Loucy (cell line): ENCODE results near the gene ZBED4.

Source experiments
- H2AFZ ChIP-seq: fragments of 200-600 bp; sonication (generic); 2 replicates; pipeline ENCODE4 v1.6.0; 2016; ENCODE audit warnings: antibody characterized with exemption, mild to moderate bottlenecking, low read length, moderate library complexity
- H3F3A ChIP-seq: fragments of 200-600 bp; 2 replicates; pipeline ENCODE4 v1.6.0; 2016; ENCODE audit warnings: antibody characterized with exemption, low read depth, mild to moderate bottlenecking
- H3K27me3 ChIP-seq: fragments of 200-600 bp; sonication (generic); 2 replicates; pipeline ENCODE4 v1.6.1; 2014; ENCODE audit warnings: low read length, mild to moderate bottlenecking; ENCODE audit not compliant: insufficient read depth, poor library complexity, severe bottlenecking
- H3K36me3 ChIP-seq: fragments of 200-600 bp; sonication (generic); 2 replicates; pipeline ENCODE4 v1.6.1; 2016; ENCODE audit warnings: low read length; ENCODE audit not compliant: insufficient read depth
- H3K4me1 ChIP-seq: fragments of 200-600 bp; sonication (generic); 2 replicates; pipeline ENCODE4 v1.5.1; 2014; ENCODE audit warnings: low read length, mild to moderate bottlenecking; ENCODE audit not compliant: insufficient read depth, poor library complexity, severe bottlenecking
- H3K4me2 ChIP-seq: fragments of 200-600 bp; sonication (generic); 2 replicates; pipeline ENCODE4 v1.6.0; 2014; ENCODE audit warnings: antibody characterized with exemption, low read length, low read depth, mild to moderate bottlenecking; ENCODE audit not compliant: poor library complexity, severe bottlenecking
- H3K4me3 ChIP-seq: fragments of 200-600 bp; sonication (generic); 2 replicates; pipeline ENCODE4 v1.5.1; 2014; ENCODE audit warnings: low read length, mild to moderate bottlenecking, mixed read lengths; ENCODE audit not compliant: poor library complexity, severe bottlenecking
- H3K79me2 ChIP-seq: fragments of 200-600 bp; sonication (generic); 2 replicates; pipeline ENCODE4 v1.6.1; 2014; ENCODE audit warnings: low read length; ENCODE audit not compliant: insufficient read depth
- H3K9ac ChIP-seq: fragments of 200-600 bp; sonication (generic); 2 replicates; pipeline ENCODE4 v1.6.0; 2014; ENCODE audit warnings: mild to moderate bottlenecking, low read depth, low read length, moderate library complexity; ENCODE audit not compliant: poor library complexity, severe bottlenecking
- H3K9me2 ChIP-seq: fragments of 200-600 bp; sonication (generic); replicated peaks from 2 replicates; pipeline ENCODE4 v1.6.1; 2016; ENCODE audit warnings: low read depth, low read length, mixed read lengths
- H3K9me3 ChIP-seq: fragments of 200-600 bp; sonication (generic); 2 replicates; pipeline ENCODE4 v1.6.1; 2014; ENCODE audit warnings: mild to moderate bottlenecking, antibody characterized with exemption, low read length, low read depth; ENCODE audit not compliant: insufficient read depth
- H4K20me1 ChIP-seq: fragments of 200-600 bp; sonication (generic); 2 replicates; pipeline ENCODE4 v1.6.0; 2014; ENCODE audit warnings: antibody characterized with exemption, low read length, mild to moderate bottlenecking; ENCODE audit not compliant: insufficient read depth, poor library complexity, severe bottlenecking
- EZH2phosphoT487 ChIP-seq: fragments of 200-600 bp; IDR thresholded peaks from 2 replicates; pipeline ENCODE4 v1.6.1; 2018; ENCODE audit warnings: antibody characterized with exemption, mild to moderate bottlenecking, moderate library complexity, borderline replicate concordance
- TF ChIP-seq, protein P1 (sequence below): fragments of 200-600 bp; sonication (generic); conservative IDR thresholded peaks from 2 replicates; pipeline ENCODE4 v1.5.1; 2014; ENCODE audit warnings: mild to moderate bottlenecking, antibody characterized with exemption, low read length

The ZBED4 gene

DNA sequence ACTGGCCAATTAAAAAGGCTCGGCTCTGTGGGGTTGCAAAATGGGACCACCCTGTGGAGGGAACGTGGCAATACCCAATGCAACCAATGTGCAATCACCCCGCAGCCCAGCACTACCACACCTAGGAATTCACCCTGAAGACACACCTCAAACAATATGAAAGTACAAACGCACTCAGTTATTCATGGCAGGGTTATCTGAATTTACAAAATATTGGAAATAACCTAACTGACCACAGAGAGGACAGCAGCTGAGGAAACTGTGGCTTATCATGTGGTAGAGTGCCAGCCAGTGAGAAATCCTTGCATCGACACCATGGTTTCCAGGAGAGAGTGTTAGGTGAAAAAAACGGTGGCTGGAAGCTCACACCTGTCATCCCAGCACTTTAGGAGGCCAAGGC lies 45.9 kb downstream of the ZBED4 start:
- no peak overlapping the region for H3K4me3 ChIP-seq
- no peak overlapping the region for H2AFZ ChIP-seq
- H3F3A ChIP-seq, result no peaks in the 10 kb centered on the region
- peaks cover 22% of the 10 kb centered on the region; the same call in 1 of the 2 replicates for H3K36me3 ChIP-seq
- H4K20me1 ChIP-seq, result peaks cover 4% of the 10 kb centered on the region
- no peaks in the 10 kb centered on the region for H3K9me2 ChIP-seq
- TF ChIP-seq EZH2phosphoT487, result no peak
- TF ChIP-seq, protein P1, sequence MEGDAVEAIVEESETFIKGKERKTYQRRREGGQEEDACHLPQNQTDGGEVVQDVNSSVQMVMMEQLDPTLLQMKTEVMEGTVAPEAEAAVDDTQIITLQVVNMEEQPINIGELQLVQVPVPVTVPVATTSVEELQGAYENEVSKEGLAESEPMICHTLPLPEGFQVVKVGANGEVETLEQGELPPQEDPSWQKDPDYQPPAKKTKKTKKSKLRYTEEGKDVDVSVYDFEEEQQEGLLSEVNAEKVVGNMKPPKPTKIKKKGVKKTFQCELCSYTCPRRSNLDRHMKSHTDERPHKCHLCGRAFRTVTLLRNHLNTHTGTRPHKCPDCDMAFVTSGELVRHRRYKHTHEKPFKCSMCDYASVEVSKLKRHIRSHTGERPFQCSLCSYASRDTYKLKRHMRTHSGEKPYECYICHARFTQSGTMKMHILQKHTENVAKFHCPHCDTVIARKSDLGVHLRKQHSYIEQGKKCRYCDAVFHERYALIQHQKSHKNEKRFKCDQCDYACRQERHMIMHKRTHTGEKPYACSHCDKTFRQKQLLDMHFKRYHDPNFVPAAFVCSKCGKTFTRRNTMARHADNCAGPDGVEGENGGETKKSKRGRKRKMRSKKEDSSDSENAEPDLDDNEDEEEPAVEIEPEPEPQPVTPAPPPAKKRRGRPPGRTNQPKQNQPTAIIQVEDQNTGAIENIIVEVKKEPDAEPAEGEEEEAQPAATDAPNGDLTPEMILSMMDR, result no peak
- no peaks in the 10 kb centered on the region for H3K4me1 ChIP-seq
- H3K9ac ChIP-seq, result no peak overlapping the region
- no peaks in the 10 kb centered on the region for H3K27me3 ChIP-seq
- H3K9me3 ChIP-seq, result no peaks in the 10 kb centered on the region
- no peak overlapping the region for H3K4me2 ChIP-seq
- no peaks in the 10 kb centered on the region; the same call in 1 of the 2 replicates for H3K79me2 ChIP-seq

DNA sequence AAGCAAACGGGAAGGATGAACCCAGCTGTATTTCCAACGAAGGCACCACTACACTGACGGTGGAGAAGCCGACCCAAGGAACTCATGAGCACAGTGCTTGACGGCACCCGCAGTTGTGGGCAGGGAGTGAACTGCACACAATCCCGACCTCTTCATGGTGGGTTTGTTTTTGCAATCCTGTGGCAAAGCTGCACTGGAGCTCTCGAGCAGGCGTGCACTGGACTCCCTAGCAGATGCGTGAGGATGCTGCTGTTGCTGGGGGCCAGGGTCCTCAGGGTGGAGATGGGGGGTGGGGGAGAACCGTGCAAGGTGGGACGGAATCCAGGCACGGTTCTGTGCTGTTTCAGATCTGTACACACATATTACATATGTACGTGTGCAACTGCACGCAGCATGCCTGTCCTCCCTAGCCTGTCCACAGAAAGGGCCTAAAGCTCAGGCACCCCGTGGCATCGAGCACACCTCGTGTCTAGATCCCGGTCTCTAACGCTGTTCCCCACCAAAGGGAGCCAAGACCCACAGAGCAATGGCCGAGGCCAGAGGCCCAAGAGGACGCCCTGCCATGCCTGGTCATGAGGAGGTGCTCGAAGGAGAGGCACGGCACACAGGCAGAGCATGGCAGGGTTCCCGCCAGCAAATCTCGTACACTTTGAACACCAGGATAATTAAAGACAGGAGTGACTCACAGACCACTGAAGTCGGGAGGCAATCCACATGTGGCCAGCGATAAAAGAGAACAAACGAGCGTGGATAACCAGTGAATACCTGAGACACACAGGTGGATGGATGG lies 47.0 kb downstream of the ZBED4 start:
- no peaks in the 10 kb centered on the region for H3F3A ChIP-seq
- no peaks in the 10 kb centered on the region for H3K9me2 ChIP-seq
- no peaks in the 10 kb centered on the region for H3K27me3 ChIP-seq
- H3K36me3 ChIP-seq, result peaks cover 15% of the 10 kb centered on the region; the same call in 1 of the 2 replicates
- no peaks in the 10 kb centered on the region; the same call in 1 of the 2 replicates for H3K79me2 ChIP-seq
- H3K4me3 ChIP-seq, result no peak overlapping the region
- H3K9ac ChIP-seq, result no peak overlapping the region
- H3K9me3 ChIP-seq, result no peaks in the 10 kb centered on the region
- TF ChIP-seq, protein P1, result no peak
- no peak for TF ChIP-seq EZH2phosphoT487
- H3K4me2 ChIP-seq, result no peak overlapping the region
- no peaks in the 10 kb centered on the region for H3K4me1 ChIP-seq
- H4K20me1 ChIP-seq, result no peaks in the 10 kb centered on the region
- H2AFZ ChIP-seq, result no peak overlapping the region

DNA sequence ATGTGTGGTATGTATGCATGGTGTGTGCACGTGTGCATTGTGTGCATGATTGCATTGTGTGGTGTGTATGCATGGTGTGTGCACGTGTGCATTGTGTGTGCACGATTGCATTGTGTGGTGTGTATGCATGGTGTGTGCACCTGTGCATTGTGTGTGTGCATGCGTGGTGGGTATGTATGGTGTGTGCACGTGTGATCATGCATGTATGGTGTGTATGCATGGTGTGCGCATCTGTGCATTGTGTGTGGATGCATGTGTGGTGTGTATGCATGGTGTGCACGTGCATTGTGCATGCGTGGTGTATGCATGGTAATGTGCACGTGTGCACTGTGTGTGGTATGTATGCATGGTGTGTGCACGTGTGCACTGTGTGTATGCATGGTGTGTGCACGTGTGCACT lies 47.8 kb downstream of the ZBED4 start:
- no peaks in the 10 kb centered on the region for H4K20me1 ChIP-seq
- H3F3A ChIP-seq, result no peaks in the 10 kb centered on the region
- no peak overlapping the region for H2AFZ ChIP-seq
- no peaks in the 10 kb centered on the region for H3K4me1 ChIP-seq
- H3K79me2 ChIP-seq, result no peaks in the 10 kb centered on the region; the same call in 1 of the 2 replicates
- H3K4me3 ChIP-seq, result no peak overlapping the region
- no peaks in the 10 kb centered on the region for H3K27me3 ChIP-seq
- H3K9me2 ChIP-seq, result no peaks in the 10 kb centered on the region
- no peak overlapping the region for H3K4me2 ChIP-seq
- TF ChIP-seq, protein P1, result no peak
- TF ChIP-seq EZH2phosphoT487, result no peak
- H3K9ac ChIP-seq, result no peak overlapping the region
- no peaks in the 10 kb centered on the region for H3K9me3 ChIP-seq
- H3K36me3 ChIP-seq, result peaks cover 15% of the 10 kb centered on the region; the same call in 1 of the 2 replicates
